Heart left ventricle (tissue), 16 donors: ENCODE data around the gene DEXI. TPM values are rescaled to one million over a fixed set of nuclear protein-coding genes. Genes with fewer than 3 reads are reported as not detected.

ENCODE experiments used
- ATAC-seq, 4 donors: fragments of 200-7000 bp; cut with Tn5 transposase; one replicate each; pipeline ENCODE4 v1.9.1; 2020 to 2022; ENCODE audit warnings: moderate library complexity in 4 of 4, mild to moderate bottlenecking in 3 of 4, moderate number of reproducible peaks in 1 of 4
- DNase-seq, 5 donors: peaks; one replicate each; pipeline ENCODE4 v3.0.0-alpha.2; 2020
- H3K27ac ChIP-seq, 12 donors: fragments of 200-600 bp; sonication (generic) in 4 of 12; one replicate each; pipeline versions ENCODE4 v1.5.0 to v1.8.0; 2016 to 2022; ENCODE audit warnings: mild to moderate bottlenecking in 2 of 12
- H3K27me3 ChIP-seq, 9 donors: fragments of 200-600 bp; sonication (generic) in 2 of 9; one replicate each; pipeline versions ENCODE4 v1.5.1 to v1.8.0; 2016 to 2022; ENCODE audit warnings: mild to moderate bottlenecking in 3 of 9
- H3K36me3 ChIP-seq, 9 donors: fragments of 200-600 bp; sonication (generic) in 2 of 9; one replicate each; pipeline versions ENCODE4 v1.5.0 to v1.8.0; 2018 to 2022; ENCODE audit warnings: mild to moderate bottlenecking in 2 of 9
- H3K4me1 ChIP-seq, 12 donors: fragments of 200-600 bp; sonication (generic) in 4 of 12; one replicate each; pipeline versions ENCODE4 v1.5.0 to v1.8.0; 2016 to 2022; ENCODE audit warnings: mild to moderate bottlenecking in 3 of 12
- H3K4me3 ChIP-seq, 12 donors: fragments of 200-600 bp; sonication (generic) in 4 of 12; one replicate each; pipeline versions ENCODE4 v1.5.0 to v1.8.0; 2017 to 2022; ENCODE audit warnings: mild to moderate bottlenecking in 9 of 12, moderate library complexity in 4 of 12
- H3K9me3 ChIP-seq, 12 donors: fragments of 200-600 bp; sonication (generic) in 4 of 12; one replicate each; pipeline versions ENCODE4 v1.5.0 to v1.8.0; 2016 to 2022; ENCODE audit warnings: mild to moderate bottlenecking in 1 of 12
- POLR2A ChIP-seq, 2 donors: fragments of 450-650 bp; IDR thresholded peaks; one replicate each; pipeline ENCODE4 v1.6.1; 2017; ENCODE audit warnings: antibody characterized with exemption in 2 of 2, mild to moderate bottlenecking in 2 of 2, moderate library complexity in 2 of 2
- WGBS, 4 donors: extraction: QIAGEN DNeasy Blood & Tissue Kit in 2 of 4; methylation state at CpG; one replicate each; pipeline versions ENCODE4 v1.1.5 to v1.1.7; 2013 to 2018; 5-methylcytosine and 5-hydroxymethylcytosine counted together
- intact Hi-C, 10 donors: fragments of 100-400 bp; cut with DNase I; formaldehyde crosslinking; loops; one replicate each; pipeline versions ENCODE4 v1.11.1 to v1.14.2; 2022
- polyA plus RNA-seq, 2 donors: library from polyadenylated mRNA; stranded (reverse); fragments of 200-250 nt; gene quantifications; one replicate each; pipeline ENCODE4 v1.2.3, GENCODE V29; 2013
- total RNA-seq, 9 donors: library from RNA; depleted of rRNA in 2 of 9; stranded (reverse); fragments of >200 nt in 2 of 9; fragmentation: NEBNext Ultra II Directional in 3 of 9; extraction: Animal tissue kit (Norgen Biotek cat#: 25700) in 3 of 9; gene quantifications; one replicate each; pipeline versions ENCODE4 v1.1.0 to v1.2.4, GENCODE V29; 2016 to 2023
- TF ChIP-seq, protein P1 (sequence below), 12 donors: fragments of 200-600 bp; sonication (generic) in 4 of 12; IDR thresholded peaks; one replicate each; pipeline versions ENCODE4 v1.5.0 to v1.8.0; 2018 to 2022; ENCODE audit warnings: antibody characterized with exemption in 12 of 12, mild to moderate bottlenecking in 5 of 12
- donor health status: ischemic (EF 13 %, LVEDD 7.1; RV severe dilation, severe dysfunction).
- donor health status: healthy with polysubstance abuse.
- donor health status: DM: no; HTN: yes; CAD: no.
- donor health status: DM: no; HTN: no; CAD: no.
- donor health status: ischemic (EF 25% LVEDD 6.9; RV normal size, moderate dysfunction).
- donor health status: ischemic (EF 25% LVEDD 5.7; RV mildly dilated, moderate dysfunction).
- donor health status: healthy.
- donor health status: DM: yes; HTN: yes; CAD: no.
- donor health status: ischemic (EF 35%, LVEDD 5.7; RV mildly dilated, moderate dysfunction).
- donor health status: nonischemic (EF 11% LVEDD 7.7; RV severe dilation, severe dysfunction).
- donor health status: DM: yes; HTN: yes; CAD: no.
- donor health status: PGD.
- donor health status: ischemic (EF 29% LVEDD 5.4; RV normal size, mild dysfunction).
- donor health status: nonischemic (EF 23%, LVEDD 6.1; RV moderate dilation, normal function).

Gene DEXI
- total and polyA plus RNA-seq, 11 donors: 57.2 to 141 (median 90.8) TPM

DNA sequence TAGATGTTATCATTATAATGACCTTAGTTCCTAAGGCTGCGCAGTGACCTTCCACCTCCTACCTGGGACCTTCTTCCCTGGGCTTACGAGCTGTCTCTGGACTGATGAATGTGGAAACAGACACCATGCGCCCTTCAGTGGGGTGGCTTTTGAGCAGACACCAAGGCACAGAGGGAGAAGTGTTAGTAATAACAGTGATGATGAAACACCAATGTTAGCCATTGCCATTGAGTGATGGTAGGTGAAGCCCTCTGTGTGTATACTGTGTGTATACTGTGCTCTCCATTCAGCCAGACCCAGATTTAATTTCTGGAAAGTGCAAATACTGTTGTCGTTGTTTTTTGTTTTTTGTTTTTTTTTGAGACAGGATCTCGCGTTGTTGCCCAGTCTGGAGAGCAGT lies 46.6 kb upstream of the DEXI start:
- DNase-seq: no peak

DNA sequence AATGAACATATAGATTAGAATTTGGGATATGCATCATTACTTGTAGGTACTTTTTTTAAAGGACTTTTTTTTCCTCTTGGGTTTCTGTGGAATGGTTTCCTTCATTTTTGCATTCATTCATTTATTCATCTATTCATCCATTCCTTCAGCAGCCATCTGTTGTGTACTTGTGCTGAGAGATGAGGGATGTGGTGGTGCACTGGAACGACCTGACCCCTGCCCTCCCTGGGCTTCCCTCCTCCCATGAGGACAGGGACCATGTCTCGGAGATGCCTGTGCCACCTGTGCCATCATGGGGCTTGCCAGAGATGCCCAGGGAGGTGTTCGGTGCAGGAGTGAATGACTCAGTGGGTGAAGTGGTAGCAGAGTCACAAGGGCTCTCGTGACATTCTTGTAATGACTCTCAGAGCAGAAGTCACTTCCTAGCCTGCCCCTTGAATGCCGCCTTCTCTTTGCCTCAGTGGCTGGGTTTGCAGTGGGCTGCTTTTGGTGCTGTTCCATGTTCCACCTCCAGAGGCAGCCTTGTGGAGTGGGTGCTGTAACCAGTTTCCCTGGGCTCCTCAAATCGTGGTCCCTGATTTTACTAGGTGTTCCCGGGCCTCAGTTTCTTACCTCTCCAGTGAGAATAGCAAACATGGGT lies 46.0 kb upstream of the DEXI start:
- 70 to 75% (median 72%) methylated on average over 7 of the region's 7 CpGs for WGBS, 4 donors
- peaks cover 0 to 59% (median 34%) of the 10 kb centered on the region in 9 donors for H3K36me3 ChIP-seq
- ATAC-seq: no peak
- TF ChIP-seq POLR2A (IDR thresholded peaks at IDR 0.05): no peak
- TF ChIP-seq, protein P1, sequence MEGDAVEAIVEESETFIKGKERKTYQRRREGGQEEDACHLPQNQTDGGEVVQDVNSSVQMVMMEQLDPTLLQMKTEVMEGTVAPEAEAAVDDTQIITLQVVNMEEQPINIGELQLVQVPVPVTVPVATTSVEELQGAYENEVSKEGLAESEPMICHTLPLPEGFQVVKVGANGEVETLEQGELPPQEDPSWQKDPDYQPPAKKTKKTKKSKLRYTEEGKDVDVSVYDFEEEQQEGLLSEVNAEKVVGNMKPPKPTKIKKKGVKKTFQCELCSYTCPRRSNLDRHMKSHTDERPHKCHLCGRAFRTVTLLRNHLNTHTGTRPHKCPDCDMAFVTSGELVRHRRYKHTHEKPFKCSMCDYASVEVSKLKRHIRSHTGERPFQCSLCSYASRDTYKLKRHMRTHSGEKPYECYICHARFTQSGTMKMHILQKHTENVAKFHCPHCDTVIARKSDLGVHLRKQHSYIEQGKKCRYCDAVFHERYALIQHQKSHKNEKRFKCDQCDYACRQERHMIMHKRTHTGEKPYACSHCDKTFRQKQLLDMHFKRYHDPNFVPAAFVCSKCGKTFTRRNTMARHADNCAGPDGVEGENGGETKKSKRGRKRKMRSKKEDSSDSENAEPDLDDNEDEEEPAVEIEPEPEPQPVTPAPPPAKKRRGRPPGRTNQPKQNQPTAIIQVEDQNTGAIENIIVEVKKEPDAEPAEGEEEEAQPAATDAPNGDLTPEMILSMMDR (IDR thresholded peaks at IDR 0.05): peak in 6 of 12 donors; percentile 10 to 37 (median 28)
- no peaks in the 10 kb centered on the region for H3K27me3 ChIP-seq
- no peak overlapping the region for H3K4me3 ChIP-seq
- H3K9me3 ChIP-seq: no peaks in the 10 kb centered on the region
- DNase-seq: no peak
- H3K27ac ChIP-seq: no peak overlapping the region
- intact Hi-C loops: no loop called here
- H3K4me1 ChIP-seq: peaks cover 0 to 12% (median 0%) of the 10 kb centered on the region in 12 donors

More for the DNA sequence above, 46.6 kb upstream of the DEXI start:
- no peaks in the 10 kb centered on the region for H3K27me3 ChIP-seq
- H3K9me3 ChIP-seq: no peaks in the 10 kb centered on the region
- no peak for ATAC-seq
- H3K4me1 ChIP-seq: peaks cover 0 to 12% (median 1%) of the 10 kb centered on the region in 12 donors
- H3K36me3 ChIP-seq: peaks cover 0 to 58% (median 32%) of the 10 kb centered on the region in 9 donors
- no peak overlapping the region for H3K27ac ChIP-seq
- H3K4me3 ChIP-seq: no peak overlapping the region
- no peak for TF ChIP-seq POLR2A (IDR thresholded peaks at IDR 0.05)
- TF ChIP-seq, protein P1 (IDR thresholded peaks at IDR 0.05): no peak
- intact Hi-C loops: no loop called here
- 80 to 90% (median 83%) methylated on average over 6 of the region's 6 CpGs for WGBS, 4 donors

DNA sequence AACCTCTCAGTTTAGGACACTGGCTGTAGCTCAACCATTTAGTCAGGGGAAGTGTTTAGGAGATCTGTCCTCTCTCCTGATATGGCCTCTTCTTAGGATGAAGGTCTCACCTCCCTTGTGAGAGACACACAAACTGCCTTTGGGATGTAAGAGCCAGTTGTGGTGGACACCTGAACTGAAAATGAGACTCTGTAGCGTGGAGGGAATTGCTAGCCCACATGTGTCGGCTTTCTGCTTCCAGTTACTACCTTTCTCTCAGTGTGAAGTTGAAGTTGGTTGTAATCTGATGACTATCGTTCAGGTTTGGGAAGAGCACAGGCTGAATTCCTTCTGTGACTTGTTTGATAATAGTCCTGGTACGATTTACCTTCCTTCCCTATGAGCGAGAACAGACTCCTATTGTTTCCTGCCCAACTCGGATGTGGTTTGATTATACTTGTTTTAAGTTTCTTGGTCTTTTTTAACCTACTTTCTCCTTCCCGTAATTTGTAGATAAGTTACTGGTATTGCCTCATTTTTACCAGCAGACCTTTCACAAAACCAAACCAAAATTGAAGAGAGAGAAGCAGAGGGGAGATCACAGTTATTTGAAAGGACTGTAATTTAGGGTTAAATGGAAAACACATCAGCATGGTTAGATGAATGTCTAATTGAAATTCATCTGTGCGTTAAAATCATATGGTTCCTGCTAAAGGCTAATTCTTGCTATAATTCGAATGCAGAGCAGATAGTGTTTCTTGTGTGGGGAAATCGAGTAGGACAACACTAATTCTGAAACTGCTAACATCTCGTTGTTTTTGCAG lies 45.3 kb upstream of the DEXI start:
- Histone ChIP-seq H3K27ac (no peak overlapping the region), H3K27me3 (no peaks in the 10 kb centered on the region), H3K36me3 (peaks cover 0 to 57% (median 41%) of the 10 kb centered on the region in 9 donors), H3K4me1 (peaks cover 0 to 18% (median 1%) of the 10 kb centered on the region in 12 donors), H3K4me3 (no peak overlapping the region), H3K9me3 (no peaks in the 10 kb centered on the region)
- intact Hi-C loops: no loop called here
- DNase-seq (no peak), ATAC-seq (no peak)
- TF ChIP-seq, protein P1 (IDR thresholded peaks at IDR 0.05): no peak
- no peak for TF ChIP-seq POLR2A (IDR thresholded peaks at IDR 0.05)
- WGBS, 4 donors: 85 to 92% (median 92%) methylated on average over 11 of the region's 11 CpGs

DNA sequence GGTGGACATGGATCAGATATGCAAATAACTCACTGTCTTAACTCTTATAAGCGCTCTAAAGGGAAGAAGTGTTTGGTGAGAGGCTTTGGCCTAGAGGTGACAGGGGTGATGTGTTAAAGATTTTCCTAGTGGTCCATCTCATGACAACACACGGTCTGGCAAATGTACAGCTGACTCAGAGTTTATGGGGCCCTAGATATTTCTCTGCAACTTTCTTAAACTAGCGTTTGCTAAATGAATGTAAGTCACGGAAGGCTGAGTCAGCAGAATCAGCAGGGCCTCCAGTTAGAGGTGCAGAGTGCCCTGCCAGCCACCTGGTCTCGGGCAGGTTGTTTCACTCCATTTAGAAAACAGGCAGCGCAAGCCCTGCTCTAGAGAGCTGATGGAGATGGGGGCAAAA lies 42.2 kb upstream of the DEXI start:
- DNase-seq (no peak), ATAC-seq (no peak)
- H3K36me3 ChIP-seq: peaks cover 0 to 65% (median 42%) of the 10 kb centered on the region in 9 donors
- H3K4me3 ChIP-seq: no peak overlapping the region
- H3K9me3 ChIP-seq: no peaks in the 10 kb centered on the region
- intact Hi-C loops: no loop called here
- no peaks in the 10 kb centered on the region for H3K27me3 ChIP-seq
- TF ChIP-seq POLR2A (IDR thresholded peaks at IDR 0.05): no peak
- TF ChIP-seq, protein P1 (IDR thresholded peaks at IDR 0.05): no peak
- no peak overlapping the region for H3K27ac ChIP-seq
- H3K4me1 ChIP-seq: peaks cover 0 to 25% (median 7%) of the 10 kb centered on the region in 12 donors
- 83 to 96% (median 91%) methylated on average over 6 of the region's 6 CpGs for WGBS, 4 donors
